GM12878 (cell line): ENCODE data around the gene LEFTY1. TPM values are rescaled to one million over a fixed set of nuclear protein-coding genes. Genes with fewer than 3 reads are reported as not detected.

Experiments used
- CREM ChIP-seq: IDR thresholded peaks from 2 replicates; pipeline ENCODE4 v1.6.1; 2014; ENCODE audit warnings: antibody characterized with exemption, low read depth
- EP300 ChIP-seq, 2 experiments: fragments of 150-350 bp in 1 of 2; IDR thresholded peaks; 2 replicates each; pipeline ENCODE4 v1.6.1; 2011 to 2012; ENCODE audit warnings: low read depth in 2 of 2, low read length in 2 of 2, borderline replicate concordance in 1 of 2, improper control_type of control experiment in 1 of 2, inconsistent platforms in 1 of 2; ENCODE audit not compliant: control insufficient read depth in 1 of 2
- IKZF1 ChIP-seq: fragments of 450-650 bp; conservative IDR thresholded peaks from 2 replicates; pipeline ENCODE4 v1.6.1; 2017; ENCODE audit warnings: antibody characterized with exemption, mild to moderate bottlenecking
- LARP7 ChIP-seq: fragments of 450-650 bp; IDR thresholded peaks from 2 replicates; pipeline ENCODE4 v1.6.1; 2017; ENCODE audit warnings: mild to moderate bottlenecking
- MYC ChIP-seq: IDR thresholded peaks from 2 replicates; pipeline ENCODE4 v1.6.1; 2011; ENCODE audit warnings: mild to moderate bottlenecking, low read length, moderate library complexity, inconsistent platforms; ENCODE audit not compliant: insufficient read depth, insufficient replicate concordance, insufficient read length, severe bottlenecking
- NR2C1 ChIP-seq: fragments of 450-650 bp; IDR thresholded peaks from 2 replicates; pipeline ENCODE4 v1.6.1; 2017; ENCODE audit warnings: antibody characterized with exemption, mild to moderate bottlenecking, moderate library complexity
- PKNOX1 ChIP-seq: fragments of 450-650 bp; IDR thresholded peaks from 2 replicates; pipeline ENCODE4 v1.6.1; 2016; ENCODE audit warnings: mild to moderate bottlenecking
- POU2F2 ChIP-seq: IDR thresholded peaks from 3 replicates; pipeline ENCODE4 v1.6.1; 2011; ENCODE audit warnings: low read depth, mild to moderate bottlenecking, low read length, borderline replicate concordance
- TCF12 ChIP-seq: IDR thresholded peaks from 2 replicates; pipeline ENCODE4 v1.6.1; 2011; ENCODE audit warnings: low read depth, mild to moderate bottlenecking, low read length
- ZBTB40 ChIP-seq: fragments of 450-650 bp; IDR thresholded peaks from 2 replicates; pipeline ENCODE4 v1.6.1; 2016; ENCODE audit warnings: mild to moderate bottlenecking, moderate library complexity, borderline replicate concordance
- polyA plus RNA-seq, 11 experiments: library from polyadenylated mRNA; depleted of rRNA in 4 of 11; unstranded in 6 of 11; stranded (reverse) in 5 of 11; fragments of >200 nt; fragmentation: Nextera tagmentation in 4 of 11; fragmentation: Illumina TruSeq in 1 of 11; extraction: Ambion mirVana in 4 of 11; extraction: Trizol in 1 of 11; gene quantifications; 1 replicate in 1 of 11; 2 replicates in 10 of 11; pipeline versions ENCODE4 v1.2.1 to v1.2.3, GENCODE V29; 2011 to 2016; ENCODE audit warnings: inconsistent platforms in 2 of 11, missing spikeins in 2 of 11, low read depth in 1 of 11
- total RNA-seq, 4 experiments: library from RNA; depleted of rRNA in 3 of 4; stranded (reverse); fragments of >200 nt in 3 of 4; fragmentation: Illumina TruSeq in 1 of 4; extraction: Trizol in 1 of 4; gene quantifications; 2 replicates each; pipeline versions ENCODE4 v1.2.1 to v1.2.3, GENCODE V29; 2013 to 2021
- TF ChIP-seq, protein P1 (sequence below): fragments of 450-650 bp; IDR thresholded peaks from 2 replicates; pipeline ENCODE4 v1.6.1; 2018; ENCODE audit warnings: mild to moderate bottlenecking, low read depth, moderate library complexity; ENCODE audit not compliant: partially characterized antibody
- TF ChIP-seq, protein P2 (sequence below): fragments of 450-650 bp; IDR thresholded peaks from 2 replicates; pipeline ENCODE4 v1.6.1; 2017; ENCODE audit warnings: low read depth, mild to moderate bottlenecking, moderate library complexity

Gene LEFTY1
- total and polyA plus RNA-seq, 10 of the 15 experiments (the other 5 are each of a cell fraction or from before 2014, with no cell fraction given): 0.06 TPM; not detected in 8

DNA sequence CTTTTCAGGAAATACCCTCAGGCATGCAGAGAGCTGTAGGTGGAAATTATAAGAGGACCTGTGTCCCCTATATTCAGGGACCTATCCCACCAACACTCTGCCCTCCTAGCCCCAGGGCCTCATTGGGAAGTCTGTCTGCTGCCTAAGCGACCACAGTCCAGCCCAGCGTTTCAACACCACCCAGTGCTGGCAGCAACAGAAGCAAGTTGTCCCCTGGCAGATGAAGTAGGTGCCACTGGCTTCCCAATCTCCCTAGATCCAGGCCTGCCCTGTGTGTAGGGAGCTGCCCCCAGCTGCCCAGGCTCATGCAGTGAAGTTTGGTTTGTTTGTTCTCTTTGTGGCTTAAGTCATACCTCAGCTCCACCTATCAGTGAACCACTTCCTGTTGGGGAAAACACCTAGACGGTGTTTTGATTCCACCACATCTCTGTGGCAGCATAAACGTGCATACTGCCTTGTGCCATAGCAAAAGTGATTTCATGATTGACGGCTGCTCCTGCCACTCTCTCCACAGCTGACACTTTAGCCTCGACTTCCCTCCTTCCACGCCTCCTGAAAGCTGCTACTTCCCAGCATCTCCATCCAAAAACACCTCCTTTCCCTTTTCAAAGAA lies 8.1 kb upstream of the LEFTY1 start (continued):
- peak; percentile 51 to 61; a peak in 3 of 4 replicates for TF ChIP-seq EP300 (IDR thresholded peaks at IDR 0.05; ENCODE audit: borderline replicate concordance in 1 of 2, control insufficient read depth in 1 of 2, low read depth in 2 of 2, low read length in 2 of 2)
- TF ChIP-seq POU2F2: peak; percentile 52; the same call in 1 of the 3 replicates
- TF ChIP-seq IKZF1: peak; percentile 88
- TF ChIP-seq TCF12: peak; percentile 73; the same call in 1 of the 2 replicates
- TF ChIP-seq ZBTB40: peak; percentile 53; the same call in 1 of the 2 replicates
- TF ChIP-seq CREM: peak; percentile 66; the same call in 1 of the 2 replicates
- TF ChIP-seq PKNOX1: peak; percentile 98
- TF ChIP-seq, protein P1, sequence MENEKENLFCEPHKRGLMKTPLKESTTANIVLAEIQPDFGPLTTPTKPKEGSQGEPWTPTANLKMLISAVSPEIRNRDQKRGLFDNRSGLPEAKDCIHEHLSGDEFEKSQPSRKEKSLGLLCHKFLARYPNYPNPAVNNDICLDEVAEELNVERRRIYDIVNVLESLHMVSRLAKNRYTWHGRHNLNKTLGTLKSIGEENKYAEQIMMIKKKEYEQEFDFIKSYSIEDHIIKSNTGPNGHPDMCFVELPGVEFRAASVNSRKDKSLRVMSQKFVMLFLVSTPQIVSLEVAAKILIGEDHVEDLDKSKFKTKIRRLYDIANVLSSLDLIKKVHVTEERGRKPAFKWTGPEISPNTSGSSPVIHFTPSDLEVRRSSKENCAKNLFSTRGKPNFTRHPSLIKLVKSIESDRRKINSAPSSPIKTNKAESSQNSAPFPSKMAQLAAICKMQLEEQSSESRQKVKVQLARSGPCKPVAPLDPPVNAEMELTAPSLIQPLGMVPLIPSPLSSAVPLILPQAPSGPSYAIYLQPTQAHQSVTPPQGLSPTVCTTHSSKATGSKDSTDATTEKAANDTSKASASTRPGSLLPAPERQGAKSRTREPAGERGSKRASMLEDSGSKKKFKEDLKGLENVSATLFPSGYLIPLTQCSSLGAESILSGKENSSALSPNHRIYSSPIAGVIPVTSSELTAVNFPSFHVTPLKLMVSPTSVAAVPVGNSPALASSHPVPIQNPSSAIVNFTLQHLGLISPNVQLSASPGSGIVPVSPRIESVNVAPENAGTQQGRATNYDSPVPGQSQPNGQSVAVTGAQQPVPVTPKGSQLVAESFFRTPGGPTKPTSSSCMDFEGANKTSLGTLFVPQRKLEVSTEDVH: no peak
- no peak for TF ChIP-seq NR2C1
- TF ChIP-seq MYC: no peak
- TF ChIP-seq LARP7: no peak
- TF ChIP-seq, protein P2, sequence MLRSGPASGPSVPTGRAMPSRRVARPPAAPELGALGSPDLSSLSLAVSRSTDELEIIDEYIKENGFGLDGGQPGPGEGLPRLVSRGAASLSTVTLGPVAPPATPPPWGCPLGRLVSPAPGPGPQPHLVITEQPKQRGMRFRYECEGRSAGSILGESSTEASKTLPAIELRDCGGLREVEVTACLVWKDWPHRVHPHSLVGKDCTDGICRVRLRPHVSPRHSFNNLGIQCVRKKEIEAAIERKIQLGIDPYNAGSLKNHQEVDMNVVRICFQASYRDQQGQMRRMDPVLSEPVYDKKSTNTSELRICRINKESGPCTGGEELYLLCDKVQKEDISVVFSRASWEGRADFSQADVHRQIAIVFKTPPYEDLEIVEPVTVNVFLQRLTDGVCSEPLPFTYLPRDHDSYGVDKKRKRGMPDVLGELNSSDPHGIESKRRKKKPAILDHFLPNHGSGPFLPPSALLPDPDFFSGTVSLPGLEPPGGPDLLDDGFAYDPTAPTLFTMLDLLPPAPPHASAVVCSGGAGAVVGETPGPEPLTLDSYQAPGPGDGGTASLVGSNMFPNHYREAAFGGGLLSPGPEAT: peak; percentile 88
